Activated CD4-positive, alpha-beta T cell treated with anti-CD3 and anti-CD28 coated beads, Interleukin-2, amount 10 ng/mL, durations not matched to agents 24 days and 14 days (primary cell): ENCODE results near the gene SHPK. TPM values are rescaled to one million over a fixed set of nuclear protein-coding genes. Genes with fewer than 3 reads are reported as not detected.

Source experiments
- DNase-seq: peaks from one replicate; pipeline ENCODE4 v3.0.0; 2022
- H3K27ac Mint-ChIP-seq: one replicate; pipeline ENCODE4 v1.8.0; 2022; ENCODE audit warnings: mild to moderate bottlenecking, mixed read lengths
- H3K27me3 Mint-ChIP-seq: one replicate; pipeline ENCODE4 v1.8.0; 2022; ENCODE audit warnings: mixed read lengths
- H3K36me3 Mint-ChIP-seq: one replicate; pipeline ENCODE4 v1.8.0; 2022; ENCODE audit warnings: low read depth, mild to moderate bottlenecking, mixed read lengths
- H3K4me1 Mint-ChIP-seq: one replicate; pipeline ENCODE4 v1.8.0; 2021; ENCODE audit warnings: mixed read lengths
- H3K4me3 Mint-ChIP-seq: one replicate; pipeline ENCODE4 v1.8.0; 2022; ENCODE audit warnings: mild to moderate bottlenecking, moderate library complexity, mixed read lengths
- H3K9me3 Mint-ChIP-seq: one replicate; pipeline ENCODE4 v1.8.0; 2021; ENCODE audit warnings: mixed read lengths
- intact Hi-C: fragments of 100-400 bp; cut with micrococcal nuclease; formaldehyde crosslinking; loops from one replicate; pipeline ENCODE4 v1.15.1; 2023
- total RNA-seq: library from RNA; stranded (reverse); gene quantifications from 2 replicates; pipeline ENCODE4 v1.2.3, GENCODE V29; 2022

SHPK gene
- total RNA-seq, 1 donor from 2014 or later, result 21.2 TPM

DNA sequence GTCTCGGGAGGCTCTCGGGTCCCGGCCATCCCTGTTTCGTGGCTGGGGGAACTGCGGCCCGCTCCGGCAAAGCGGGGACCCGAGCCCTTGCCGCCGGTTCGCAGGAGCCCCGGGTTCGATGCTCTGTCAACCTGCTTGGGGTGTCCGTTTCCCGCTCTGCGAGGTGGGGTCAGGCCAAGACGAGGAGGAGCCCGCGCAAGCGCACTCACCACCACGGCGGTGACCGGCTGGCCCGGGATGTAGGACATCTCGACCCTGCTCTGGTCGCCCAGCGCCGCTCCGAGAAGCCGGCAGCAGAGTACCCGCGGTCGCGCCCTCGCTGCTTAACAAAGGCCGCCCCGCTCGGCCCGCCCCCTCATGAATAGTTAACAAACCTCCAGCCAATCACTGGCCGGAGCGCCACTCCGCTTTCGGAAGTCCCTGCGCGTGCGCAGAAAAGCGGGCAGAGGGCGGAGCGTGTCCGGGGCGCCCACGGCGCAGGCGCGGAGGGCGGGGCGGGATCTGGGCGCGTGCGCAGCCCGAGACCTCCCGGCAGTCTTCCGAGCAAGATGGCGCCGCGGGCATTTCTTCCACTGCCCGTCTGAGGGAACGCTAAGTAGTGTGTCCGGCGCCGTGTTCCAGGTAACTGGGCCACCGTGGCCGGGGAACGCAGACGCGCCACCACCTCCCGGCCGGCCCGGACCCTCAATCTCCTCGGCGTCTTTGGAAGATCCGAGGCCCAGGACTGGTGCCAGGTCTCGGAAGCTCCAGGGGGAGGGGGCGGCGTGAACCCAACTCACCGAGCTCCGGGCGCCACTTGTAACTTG is 32.4 kb upstream of the SHPK start, which contains the start of the genes EMC6 and TAX1BP3:
Gene EMC6, plus strand, starts transcription at position 534 of the 806 bp plus-strand sequence. CDS start 335 bp downstream, outside the sequence.
Gene TAX1BP3, minus strand, starts transcription at position 300 of the 806 bp plus-strand sequence. Its CDS starts 52 bp downstream, at position 248.
- Mint-ChIP-seq H3K36me3 (peaks cover 22% of the 10 kb centered on the region), H3K27ac (peak within 1 kb of the TSS; percentile 93), H3K4me1 (peaks cover 25% of the 10 kb centered on the region), H3K27me3 (no peaks in the 10 kb centered on the region), H3K9me3 (no peaks in the 10 kb centered on the region), H3K4me3 (peak within 1 kb of the TSS; percentile 92)
- DNase-seq, result peak; percentile 100
- intact Hi-C loops, result loop anchor here (1.0 kb wide), 2 partner anchors 32 to 43 kb away; partner anchors contain the start of genes CTNS and SHPK

GRCh38 chr17:3667366-3668278 is 31.6 kb upstream of the SHPK start:
- Mint-ChIP-seq H3K27me3 (no peaks in the 10 kb centered on the region), H3K9me3 (no peaks in the 10 kb centered on the region), H3K27ac (peak overlapping the region; percentile 67), H3K36me3 (peaks cover 17% of the 10 kb centered on the region), H3K4me3 (peak overlapping the region; percentile 92), H3K4me1 (peaks cover 25% of the 10 kb centered on the region)
- peak; percentile 67 for DNase-seq
- intact Hi-C loops, result loop anchor here (1.0 kb wide), 2 partner anchors 31 to 44 kb away; partner anchors contain the start of genes CTNS and SHPK

GRCh38 chr17:3666516-3666915 is 30.5 kb upstream of the SHPK start:
- no peaks in the 10 kb centered on the region for H3K27me3 Mint-ChIP-seq
- peak overlapping the region; percentile 28 for H3K4me3 Mint-ChIP-seq
- peaks cover 12% of the 10 kb centered on the region for H3K36me3 Mint-ChIP-seq
- no peak for DNase-seq
- H3K27ac Mint-ChIP-seq, result no peak overlapping the region
- H3K4me1 Mint-ChIP-seq, result peaks cover 20% of the 10 kb centered on the region
- intact Hi-C loops, result no loop called here
- H3K9me3 Mint-ChIP-seq, result no peaks in the 10 kb centered on the region

- Mint-ChIP-seq H3K27ac (no peak overlapping the region), H3K9me3 (no peaks in the 10 kb centered on the region), H3K36me3 (peaks cover 9% of the 10 kb centered on the region), H3K4me1 (peaks cover 20% of the 10 kb centered on the region), H3K4me3 (peak overlapping the region; percentile 28), H3K27me3 (no peaks in the 10 kb centered on the region)
- no peak for DNase-seq
- intact Hi-C loops, result no loop called here
These were observed 29.8 kb upstream of the SHPK start for GRCh38 chr17:3665834-3666233.

DNA sequence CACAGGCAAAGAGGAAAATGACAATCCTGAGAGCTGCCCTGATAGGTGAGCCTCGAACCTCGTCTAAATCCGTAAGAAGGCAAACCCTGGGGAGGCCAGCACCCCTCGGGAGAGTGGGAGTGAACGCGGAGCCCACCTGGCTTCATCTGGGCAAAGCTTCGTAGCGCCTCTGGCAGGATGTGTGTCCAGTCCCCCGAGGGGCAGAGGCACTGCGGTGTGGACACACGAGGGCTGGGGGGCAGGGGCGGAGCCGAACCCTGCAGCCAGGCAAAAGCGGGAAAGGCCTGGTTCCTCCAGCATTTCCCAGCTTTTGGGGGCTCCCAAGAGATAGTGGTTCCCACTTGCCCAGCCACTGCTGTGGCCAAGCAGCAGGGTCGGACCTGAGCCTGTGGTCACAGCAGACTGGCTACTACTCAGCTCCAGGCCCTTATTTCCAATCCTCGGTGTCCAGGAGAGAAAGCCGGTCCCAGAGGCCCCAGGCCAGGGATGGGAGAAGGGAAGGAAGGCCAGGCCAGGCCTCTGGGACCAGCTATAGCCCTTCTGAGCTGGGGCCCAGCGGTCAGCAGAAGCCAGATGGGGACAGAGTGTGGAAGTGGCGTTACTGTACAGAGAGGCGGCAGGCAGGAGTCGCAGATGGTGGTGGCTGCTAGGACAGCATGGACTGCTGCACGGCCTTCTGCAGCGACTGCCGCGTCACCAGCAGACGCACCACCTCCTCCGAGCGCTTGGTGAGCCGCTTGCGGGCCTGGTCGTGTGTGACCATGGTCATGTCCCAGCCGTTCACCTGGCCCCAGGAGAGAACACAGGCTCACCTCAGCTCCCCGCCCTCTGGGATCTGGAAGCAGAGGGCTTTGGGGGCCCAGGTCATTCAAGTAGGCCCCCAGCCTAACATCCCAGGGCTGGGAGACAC is 27.3 kb upstream of the SHPK start:
- intact Hi-C loops, result no loop called here
- no peak overlapping the region for H3K27ac Mint-ChIP-seq
- no peak for DNase-seq
- H3K9me3 Mint-ChIP-seq, result no peaks in the 10 kb centered on the region
- H3K4me1 Mint-ChIP-seq, result peaks cover 9% of the 10 kb centered on the region
- no peaks in the 10 kb centered on the region for H3K27me3 Mint-ChIP-seq
- no peak overlapping the region for H3K4me3 Mint-ChIP-seq
- no peaks in the 10 kb centered on the region for H3K36me3 Mint-ChIP-seq

GRCh38 chr17:3660311-3660891 is 24.4 kb upstream of the SHPK start:
- Mint-ChIP-seq H3K27ac (no peak overlapping the region), H3K27me3 (no peaks in the 10 kb centered on the region), H3K9me3 (no peaks in the 10 kb centered on the region), H3K4me1 (no peaks in the 10 kb centered on the region), H3K4me3 (no peak overlapping the region), H3K36me3 (peaks cover 6% of the 10 kb centered on the region)
- intact Hi-C loops, result no loop called here
- no peak for DNase-seq

- intact Hi-C loops, result no loop called here
These were observed 23.6 kb upstream of the SHPK start for GRCh38 chr17:3659541-3660111.

GRCh38 chr17:3658784-3659449 is 22.9 kb upstream of the SHPK start:
- Mint-ChIP-seq H3K4me1 (no peaks in the 10 kb centered on the region), H3K27me3 (no peaks in the 10 kb centered on the region), H3K4me3 (no peak overlapping the region), H3K9me3 (no peaks in the 10 kb centered on the region), H3K27ac (no peak overlapping the region), H3K36me3 (peaks cover 7% of the 10 kb centered on the region)
- DNase-seq, result no peak
- intact Hi-C loops, result no loop called here

More at GRCh38 chr17:3659541-3660111, 23.6 kb upstream of the SHPK start:
- Mint-ChIP-seq H3K27ac (no peak overlapping the region), H3K4me1 (no peaks in the 10 kb centered on the region), H3K36me3 (peaks cover 6% of the 10 kb centered on the region), H3K9me3 (no peaks in the 10 kb centered on the region), H3K27me3 (no peaks in the 10 kb centered on the region), H3K4me3 (no peak overlapping the region)
- DNase-seq, result no peak

GRCh38 chr17:3657874-3658783 is 22.1 kb upstream of the SHPK start:
- Mint-ChIP-seq H3K9me3 (no peaks in the 10 kb centered on the region), H3K36me3 (peaks cover 10% of the 10 kb centered on the region), H3K27ac (no peak overlapping the region), H3K4me1 (no peaks in the 10 kb centered on the region), H3K27me3 (no peaks in the 10 kb centered on the region), H3K4me3 (no peak overlapping the region)
- DNase-seq, result no peak
- intact Hi-C loops, result no loop called here

- H3K4me3 Mint-ChIP-seq, result no peak overlapping the region
- intact Hi-C loops, result no loop called here
- DNase-seq, result no peak
- H3K27ac Mint-ChIP-seq, result no peak overlapping the region
- peaks cover 10% of the 10 kb centered on the region for H3K36me3 Mint-ChIP-seq
- H3K27me3 Mint-ChIP-seq, result no peaks in the 10 kb centered on the region
- H3K9me3 Mint-ChIP-seq, result no peaks in the 10 kb centered on the region
- no peaks in the 10 kb centered on the region for H3K4me1 Mint-ChIP-seq
These were observed 21.5 kb upstream of the SHPK start for GRCh38 chr17:3657588-3657869.

DNA sequence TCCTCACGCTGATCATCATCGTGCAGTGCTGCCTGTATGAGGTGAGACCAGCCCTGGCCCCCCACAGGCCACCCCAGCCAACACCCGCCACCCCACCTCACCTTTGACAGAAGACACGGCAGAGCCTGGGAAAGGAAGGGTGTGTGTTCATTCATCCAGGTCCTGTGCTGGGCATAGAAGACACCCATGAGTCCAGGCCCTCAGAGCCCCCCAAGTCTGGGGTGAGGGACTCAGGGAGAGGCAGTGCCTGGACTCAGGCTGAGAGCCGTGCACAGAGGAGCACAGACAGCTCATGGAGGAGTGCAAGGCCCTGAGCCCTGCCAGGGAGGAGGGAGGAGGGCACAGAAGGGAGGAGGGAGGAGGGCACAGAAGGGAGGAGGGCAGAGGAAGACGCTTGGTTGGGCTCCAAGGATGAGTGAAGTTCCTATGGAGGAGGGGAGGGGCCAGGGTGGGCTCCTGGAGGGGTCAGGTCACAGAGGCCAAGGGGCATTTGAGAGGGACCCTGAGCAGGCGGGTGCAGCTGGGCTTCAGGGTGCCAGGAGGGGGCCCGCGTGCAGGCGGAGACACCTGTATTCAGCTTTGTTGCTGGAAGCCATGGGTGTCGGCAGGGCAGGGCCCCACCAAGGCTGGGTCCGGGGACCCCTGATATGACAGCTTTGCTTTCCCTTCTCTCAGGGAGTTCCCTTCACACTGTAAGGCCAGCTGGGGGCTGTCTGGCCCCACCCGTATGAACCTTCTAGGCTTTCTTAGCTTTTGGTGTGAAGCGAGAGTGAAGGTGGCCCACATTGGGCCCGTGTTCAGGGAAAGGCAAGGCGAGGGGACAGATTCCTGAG is 20.9 kb upstream of the SHPK start:
- no peaks in the 10 kb centered on the region for H3K9me3 Mint-ChIP-seq
- peaks cover 10% of the 10 kb centered on the region for H3K36me3 Mint-ChIP-seq
- no peak overlapping the region for H3K27ac Mint-ChIP-seq
- H3K4me1 Mint-ChIP-seq, result no peaks in the 10 kb centered on the region
- intact Hi-C loops, result no loop called here
- H3K27me3 Mint-ChIP-seq, result no peaks in the 10 kb centered on the region
- DNase-seq, result no peak
- H3K4me3 Mint-ChIP-seq, result no peak overlapping the region
